Measurements from ENCODE around the gene SPRED2. TPM values are rescaled to one million over a fixed set of nuclear protein-coding genes. Genes with fewer than 3 reads are reported as not detected.

SPRED2 gene
- total RNA-seq, 2 donors from 2014 or later, result 21.9 to 22.3 TPM

DNA sequence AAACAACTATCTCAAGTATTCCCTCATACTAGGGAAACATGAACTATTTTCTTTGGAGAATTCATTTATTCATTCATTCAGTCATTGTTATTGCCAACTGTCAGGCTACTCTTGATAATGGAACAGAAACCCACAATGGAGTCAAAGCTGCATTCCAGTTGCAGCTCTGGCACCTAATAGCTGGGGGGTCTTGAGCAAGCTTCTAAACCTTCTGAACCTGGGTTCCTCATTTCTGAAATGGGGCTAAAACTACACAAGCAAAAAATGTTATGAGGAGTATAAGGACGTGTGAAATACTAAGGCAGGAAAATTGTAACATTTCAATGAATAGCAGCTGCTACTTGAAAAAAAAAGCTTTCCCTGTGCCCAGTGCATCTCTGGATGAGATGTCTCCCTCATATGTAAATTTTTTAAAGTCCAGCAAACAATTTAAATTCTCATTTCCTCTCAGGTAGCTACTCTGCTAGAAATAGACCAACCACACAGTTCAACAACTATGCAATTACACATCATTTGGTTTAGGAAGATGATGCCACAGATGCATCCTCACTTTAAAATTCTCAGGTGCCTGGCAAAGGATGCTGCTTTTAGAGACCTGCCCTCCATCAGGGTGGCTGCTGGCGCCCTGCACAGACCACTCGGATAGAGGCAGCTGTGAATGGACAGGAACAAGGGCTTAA is 38.5 kb downstream of the SPRED2 start:
- Histone ChIP-seq H3K27ac (no peak overlapping the region), H3K36me3 (no peaks in the 10 kb centered on the region), H3K9me3 (no peaks in the 10 kb centered on the region), H3K27me3 (replicated peaks; ENCODE audit: insufficient read depth) (no peaks in the 10 kb centered on the region), H3K4me3 (no peak overlapping the region), H3K4me1 (ENCODE audit: control insufficient read depth in 1 of 2, low read depth in 2 of 2) (peaks cover 11 to 29% of the 10 kb centered on the region in 2 donors)
- no peak for ATAC-seq (ENCODE audit: insufficient number of reproducible peaks, low FRiP score, low read depth)
- TF ChIP-seq, protein P1, sequence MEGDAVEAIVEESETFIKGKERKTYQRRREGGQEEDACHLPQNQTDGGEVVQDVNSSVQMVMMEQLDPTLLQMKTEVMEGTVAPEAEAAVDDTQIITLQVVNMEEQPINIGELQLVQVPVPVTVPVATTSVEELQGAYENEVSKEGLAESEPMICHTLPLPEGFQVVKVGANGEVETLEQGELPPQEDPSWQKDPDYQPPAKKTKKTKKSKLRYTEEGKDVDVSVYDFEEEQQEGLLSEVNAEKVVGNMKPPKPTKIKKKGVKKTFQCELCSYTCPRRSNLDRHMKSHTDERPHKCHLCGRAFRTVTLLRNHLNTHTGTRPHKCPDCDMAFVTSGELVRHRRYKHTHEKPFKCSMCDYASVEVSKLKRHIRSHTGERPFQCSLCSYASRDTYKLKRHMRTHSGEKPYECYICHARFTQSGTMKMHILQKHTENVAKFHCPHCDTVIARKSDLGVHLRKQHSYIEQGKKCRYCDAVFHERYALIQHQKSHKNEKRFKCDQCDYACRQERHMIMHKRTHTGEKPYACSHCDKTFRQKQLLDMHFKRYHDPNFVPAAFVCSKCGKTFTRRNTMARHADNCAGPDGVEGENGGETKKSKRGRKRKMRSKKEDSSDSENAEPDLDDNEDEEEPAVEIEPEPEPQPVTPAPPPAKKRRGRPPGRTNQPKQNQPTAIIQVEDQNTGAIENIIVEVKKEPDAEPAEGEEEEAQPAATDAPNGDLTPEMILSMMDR (IDR thresholded peaks at IDR 0.05), result no peak
- DNase-seq (ENCODE audit: low spot score), result no peak

DNA sequence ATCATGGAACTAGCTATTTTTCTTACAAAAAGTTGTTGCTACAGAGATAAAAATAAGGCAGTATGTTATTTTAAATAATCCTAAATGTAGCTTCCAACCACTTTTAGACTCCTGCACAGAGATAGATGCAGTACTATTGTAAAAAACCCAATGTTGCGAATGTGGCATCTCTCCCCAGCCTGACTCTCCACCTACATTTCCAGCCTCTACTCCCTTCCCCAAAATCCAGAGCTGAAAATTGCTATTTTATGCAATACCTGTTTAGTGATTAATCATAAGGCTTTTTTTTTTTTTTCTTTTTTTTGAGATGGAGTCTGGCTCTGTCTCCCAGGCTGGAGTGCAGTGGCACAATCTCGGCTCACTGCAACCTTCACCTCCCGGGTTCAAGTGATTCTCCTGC is 39.4 kb downstream of the SPRED2 start:
- no peak overlapping the region for H3K4me3 ChIP-seq
- H3K27ac ChIP-seq, result no peak overlapping the region
- TF ChIP-seq, protein P1 (IDR thresholded peaks at IDR 0.05), result no peak
- no peaks in the 10 kb centered on the region for H3K36me3 ChIP-seq
- no peak for ATAC-seq (ENCODE audit: insufficient number of reproducible peaks, low FRiP score, low read depth)
- H3K4me1 ChIP-seq (ENCODE audit: control insufficient read depth in 1 of 2, low read depth in 2 of 2), result peaks cover 11 to 29% of the 10 kb centered on the region in 2 donors
- no peak for DNase-seq (ENCODE audit: low spot score)
- H3K27me3 ChIP-seq (replicated peaks; ENCODE audit: insufficient read depth), result no peaks in the 10 kb centered on the region
- no peaks in the 10 kb centered on the region for H3K9me3 ChIP-seq

DNA sequence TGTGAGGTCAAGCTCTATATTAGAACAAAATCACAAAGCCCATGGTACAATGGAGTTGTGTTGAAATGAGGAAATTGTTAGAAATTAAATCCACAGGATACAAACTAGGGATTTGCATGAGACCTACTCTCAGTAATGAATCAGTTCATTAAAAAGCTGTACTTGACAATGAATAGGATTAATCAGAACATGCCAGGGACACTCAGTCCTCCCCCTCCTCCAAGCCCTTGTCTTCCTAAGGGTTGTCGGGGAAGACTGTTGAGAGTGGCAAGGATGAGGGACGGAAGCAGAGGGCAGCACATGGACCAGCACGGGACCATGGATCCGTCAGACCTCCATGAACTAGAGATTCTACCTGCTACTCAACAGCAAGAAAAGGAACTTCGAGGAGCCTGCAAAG is 39.8 kb downstream of the SPRED2 start:
- Histone ChIP-seq H3K9me3 (no peaks in the 10 kb centered on the region), H3K36me3 (no peaks in the 10 kb centered on the region), H3K4me1 (ENCODE audit: control insufficient read depth in 1 of 2, low read depth in 2 of 2) (peaks cover 11 to 24% of the 10 kb centered on the region in 2 donors), H3K27ac (no peak overlapping the region), H3K4me3 (no peak overlapping the region), H3K27me3 (replicated peaks; ENCODE audit: insufficient read depth) (no peaks in the 10 kb centered on the region)
- TF ChIP-seq, protein P1 (IDR thresholded peaks at IDR 0.05), result no peak
- ATAC-seq (ENCODE audit: insufficient number of reproducible peaks, low FRiP score, low read depth), result no peak
- DNase-seq (ENCODE audit: low spot score), result no peak

DNA sequence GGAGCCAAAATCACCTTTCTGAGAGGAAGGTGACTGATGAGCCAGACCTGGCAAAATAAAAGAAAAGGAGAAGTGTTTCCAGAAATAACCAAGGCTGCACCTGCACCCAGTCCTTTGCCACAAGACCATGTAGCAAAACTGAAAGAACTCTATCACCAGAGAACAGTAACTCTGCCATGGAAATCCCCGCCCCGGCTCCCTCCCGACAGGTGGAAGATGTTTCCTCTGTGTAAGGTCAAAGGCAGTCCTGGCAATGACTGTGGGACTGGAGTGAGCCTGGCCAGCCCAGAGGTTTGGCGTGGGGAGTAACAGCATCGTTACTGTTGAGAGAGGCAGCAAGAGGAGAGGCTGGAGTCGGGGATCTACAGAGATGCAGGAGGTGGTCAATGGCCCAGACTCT is 42.3 kb downstream of the SPRED2 start:
- Histone ChIP-seq H3K4me3 (no peak overlapping the region), H3K27ac (no peak overlapping the region), H3K27me3 (replicated peaks; ENCODE audit: insufficient read depth) (no peaks in the 10 kb centered on the region), H3K36me3 (no peaks in the 10 kb centered on the region), H3K4me1 (ENCODE audit: control insufficient read depth in 1 of 2, low read depth in 2 of 2) (no peaks in the 10 kb centered on the region), H3K9me3 (no peaks in the 10 kb centered on the region)
- TF ChIP-seq, protein P1 (IDR thresholded peaks at IDR 0.05), result no peak
- no peak for DNase-seq (ENCODE audit: low spot score)
- ATAC-seq (ENCODE audit: insufficient number of reproducible peaks, low FRiP score, low read depth), result no peak

DNA sequence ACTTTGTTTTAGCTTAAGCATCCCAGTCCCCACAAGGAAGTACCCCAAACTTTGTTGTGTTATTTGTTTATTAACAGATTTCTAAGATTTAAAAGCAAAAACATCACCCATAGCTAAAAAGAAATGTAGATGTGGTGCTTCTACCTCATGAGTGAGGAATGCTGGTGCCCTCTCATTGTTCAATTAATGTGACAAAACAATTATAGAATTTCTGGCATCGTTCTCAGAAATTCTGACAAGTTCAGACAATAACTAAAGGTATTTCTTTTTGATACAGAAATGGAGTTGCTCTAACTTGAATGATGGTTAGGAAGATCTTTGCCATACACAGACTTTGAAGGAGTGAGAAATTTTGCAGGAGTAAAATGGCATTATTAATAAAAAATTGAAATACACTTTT is 42.9 kb downstream of the SPRED2 start:
- ATAC-seq (ENCODE audit: insufficient number of reproducible peaks, low FRiP score, low read depth), result no peak

More for the DNA sequence above, 42.9 kb downstream of the SPRED2 start:
- Histone ChIP-seq H3K4me1 (ENCODE audit: control insufficient read depth in 1 of 2, low read depth in 2 of 2) (peaks cover under 1 to 4% of the 10 kb centered on the region in 2 donors), H3K27ac (no peak overlapping the region), H3K9me3 (no peaks in the 10 kb centered on the region), H3K4me3 (no peak overlapping the region), H3K27me3 (replicated peaks; ENCODE audit: insufficient read depth) (no peaks in the 10 kb centered on the region), H3K36me3 (no peaks in the 10 kb centered on the region)
- TF ChIP-seq, protein P1 (IDR thresholded peaks at IDR 0.05), result no peak
- DNase-seq (ENCODE audit: low spot score), result no peak
